ENCODE results near the gene SKIL.
A peak's percentile ranks its signal among the peaks of the same experiment; 100 is the strongest.

SKIL gene

GRCh38 chr3:170354760-170355159 is 2.8 kb upstream of the SKIL start:
- DNase-seq (ENCODE audit: low spot score): no peak
- TF ChIP-seq CTCF (IDR thresholded peaks at IDR 0.05; ENCODE audit: extremely low read depth, missing control alignments): no peak

- TF ChIP-seq CTCF (IDR thresholded peaks at IDR 0.05; ENCODE audit: extremely low read depth, missing control alignments): no peak
- DNase-seq (ENCODE audit: low spot score): peak; percentile 46
Measured at GRCh38 chr3:170355738-170356595, 1.5 kb upstream of the SKIL start.

GRCh38 chr3:170356596-170357175 is 829 bp upstream of the SKIL start:
- DNase-seq (ENCODE audit: low spot score): peak; percentile 91
- no peak for TF ChIP-seq CTCF (IDR thresholded peaks at IDR 0.05; ENCODE audit: extremely low read depth, missing control alignments)

- DNase-seq (ENCODE audit: low spot score): peak; percentile 45
- TF ChIP-seq CTCF (IDR thresholded peaks at IDR 0.05; ENCODE audit: extremely low read depth, missing control alignments): peak; percentile 55
Measured at GRCh38 chr3:170358042-170359010, 811 bp downstream of the SKIL start.

- DNase-seq (ENCODE audit: low spot score): no peak
- TF ChIP-seq CTCF (IDR thresholded peaks at IDR 0.05; ENCODE audit: extremely low read depth, missing control alignments): no peak
Measured at GRCh38 chr3:170359178-170359704, 1.7 kb downstream of the SKIL start.

- no peak for TF ChIP-seq CTCF (IDR thresholded peaks at IDR 0.05; ENCODE audit: extremely low read depth, missing control alignments)
- no peak for DNase-seq (ENCODE audit: low spot score)
Measured at GRCh38 chr3:170360466-170360865, 3.0 kb downstream of the SKIL start.

Data from GM20000 (cell line).